Stimulated activated CD4-positive, alpha-beta T cell treated with anti-CD3 and anti-CD28 coated beads, TNF-alpha, amount 100 ng/mL, for 24 hours (primary cell): Measurements from ENCODE around the gene RHOG.
"Not testable (repeated sequence)": the region's sequence is repeated elsewhere in the genome, so short reads cannot be mapped to it uniquely, and the experiment has no call there.

Experiments
- DNase-seq, 3 experiments: peaks; one replicate each; pipeline ENCODE4 v3.0.0-alpha.2; 2020; ENCODE audit warnings: low read depth in 3 of 3

Gene RHOG

DNA sequence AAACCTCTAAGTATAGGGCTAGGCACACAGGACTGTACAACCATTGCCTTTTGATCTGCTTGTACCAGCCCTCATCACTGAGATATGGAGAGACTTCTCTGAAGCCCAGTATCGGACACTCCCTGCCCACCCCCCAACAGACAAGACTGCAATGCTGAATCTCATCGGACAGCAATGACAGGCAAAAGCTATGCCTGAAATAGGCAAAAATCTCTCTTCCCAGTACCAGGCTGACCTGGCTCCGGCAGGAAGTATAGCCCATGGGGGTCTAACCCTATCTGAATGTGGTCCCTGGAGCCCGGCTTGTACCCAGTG lies 6.5 kb downstream of the RHOG start:
- no peak for DNase-seq

GRCh38 chr11:3833449-3833848 lies 7.3 kb downstream of the RHOG start:
- DNase-seq, result no peak

GRCh38 chr11:3832816-3833215 lies 7.9 kb downstream of the RHOG start:
- no peak for DNase-seq

DNA sequence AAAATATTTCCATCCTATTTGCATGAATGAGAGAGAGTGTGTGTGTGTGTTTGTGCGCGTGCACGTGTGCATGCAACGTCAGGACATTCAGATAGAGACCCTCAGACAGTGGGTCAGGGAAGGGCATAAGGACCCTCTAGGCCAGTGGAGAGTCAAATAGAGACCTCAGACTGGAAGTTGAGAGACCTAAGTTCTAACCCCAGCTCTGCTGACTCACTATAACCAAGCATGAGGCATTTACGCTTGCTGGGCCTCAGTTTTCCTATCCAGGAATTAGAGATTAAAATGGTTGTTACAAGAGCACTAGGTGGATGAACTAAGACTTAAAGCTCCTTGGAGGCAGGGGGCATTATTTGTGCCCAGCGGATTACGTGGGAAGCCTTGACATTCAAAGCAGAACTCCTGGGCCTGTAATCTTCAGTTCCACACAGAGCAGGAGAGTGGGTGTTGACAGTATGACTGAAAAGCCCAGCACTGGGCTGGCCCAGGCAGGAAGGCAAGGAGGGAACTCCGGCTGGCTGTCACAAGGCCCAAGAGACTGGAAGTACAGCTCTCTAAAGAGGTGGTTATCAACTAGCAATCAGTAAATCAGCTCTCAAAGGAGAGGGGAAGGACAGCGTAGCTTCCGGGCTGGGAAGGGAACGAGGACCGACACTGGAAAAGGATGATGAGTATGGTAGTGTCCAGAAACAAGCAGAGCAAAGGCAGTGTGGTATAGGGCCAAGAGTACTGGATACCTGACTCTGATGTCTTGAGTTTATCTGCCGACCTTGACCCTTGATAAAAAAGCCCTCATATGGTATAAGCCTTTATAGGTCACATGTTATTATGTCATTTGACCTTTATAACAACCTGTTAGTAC lies 9.2 kb downstream of the RHOG start:
- DNase-seq, result no peak

DNA sequence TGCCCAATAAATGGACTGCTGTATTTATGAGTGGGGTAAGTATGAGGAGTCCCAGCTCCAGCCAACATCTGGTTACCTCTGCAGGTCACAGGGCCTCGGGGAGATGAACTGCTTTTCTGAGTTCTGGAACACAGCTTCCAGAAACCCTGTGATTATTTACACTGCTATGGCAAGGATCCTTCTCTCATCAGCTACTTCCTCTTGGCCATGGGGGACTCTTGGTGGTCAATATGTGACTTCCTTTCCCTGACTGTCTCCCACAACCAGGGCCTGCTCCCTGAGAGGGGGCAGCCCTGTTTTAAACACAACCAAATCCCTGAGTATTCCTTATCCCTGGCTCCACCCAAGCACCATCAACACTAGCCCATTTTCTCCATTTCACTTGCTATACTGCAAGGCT lies 10.0 kb downstream of the RHOG start:
- no peak for DNase-seq

GRCh38 chr11:3830088-3830487 lies 10.7 kb downstream of the RHOG start:
- no peak for DNase-seq

DNA sequence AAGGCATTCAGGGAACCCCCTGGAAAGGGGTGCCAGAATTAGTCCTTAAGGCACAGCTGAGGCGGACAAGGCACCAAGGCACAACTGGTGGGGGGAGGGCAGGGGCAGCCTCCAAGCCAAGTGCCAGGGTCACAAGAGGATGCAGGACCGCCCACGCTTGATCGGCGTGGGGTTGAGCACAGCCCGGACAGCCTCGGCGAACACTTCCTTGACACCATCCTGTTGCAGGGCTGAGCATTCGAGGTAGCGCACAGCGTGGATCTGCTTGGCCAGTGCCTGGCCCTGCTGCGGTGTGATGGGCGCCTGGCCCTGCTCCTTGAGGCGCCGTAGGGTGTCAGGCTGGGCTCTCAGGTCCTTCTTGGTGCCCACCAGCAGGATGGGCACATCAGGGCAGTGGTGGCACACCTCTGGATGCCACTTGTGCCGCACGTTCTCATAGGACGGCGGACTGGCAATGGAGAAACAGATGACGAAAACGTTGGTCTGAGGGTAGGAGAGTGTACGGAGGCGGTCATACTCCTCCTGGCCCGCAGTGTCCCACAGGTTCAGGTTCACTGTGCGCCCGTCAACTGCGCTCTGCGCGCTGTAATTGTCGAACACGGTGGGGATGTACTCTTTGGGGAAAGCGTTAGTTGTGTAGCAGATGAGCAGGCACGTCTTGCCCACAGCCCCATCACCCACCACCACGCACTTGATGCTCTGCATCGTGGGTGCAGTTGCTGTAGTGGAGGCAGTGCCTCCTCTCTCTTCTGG lies 13.1 kb downstream of the RHOG start:
- no peak for DNase-seq

DNA sequence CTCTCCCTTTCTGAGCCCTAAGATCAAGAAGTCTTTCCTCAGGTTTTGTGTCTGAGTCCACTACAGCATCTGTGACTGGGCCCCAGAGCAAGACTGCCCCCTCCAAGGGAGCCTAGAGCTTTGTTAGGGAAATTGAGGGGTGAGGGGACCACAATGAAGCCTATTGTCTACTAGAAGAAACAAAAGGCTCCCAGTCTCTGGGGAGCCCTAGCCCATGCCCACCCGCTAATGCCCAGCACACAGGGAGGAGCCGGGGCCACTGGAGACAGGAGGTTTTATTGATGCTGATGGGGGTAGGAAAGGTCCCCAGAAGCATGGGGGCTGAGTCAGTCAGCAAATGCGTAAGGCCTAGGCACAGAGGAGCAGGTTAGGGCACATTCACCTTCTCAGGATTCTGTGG lies 14.0 kb downstream of the RHOG start:
- no peak for DNase-seq

DNA sequence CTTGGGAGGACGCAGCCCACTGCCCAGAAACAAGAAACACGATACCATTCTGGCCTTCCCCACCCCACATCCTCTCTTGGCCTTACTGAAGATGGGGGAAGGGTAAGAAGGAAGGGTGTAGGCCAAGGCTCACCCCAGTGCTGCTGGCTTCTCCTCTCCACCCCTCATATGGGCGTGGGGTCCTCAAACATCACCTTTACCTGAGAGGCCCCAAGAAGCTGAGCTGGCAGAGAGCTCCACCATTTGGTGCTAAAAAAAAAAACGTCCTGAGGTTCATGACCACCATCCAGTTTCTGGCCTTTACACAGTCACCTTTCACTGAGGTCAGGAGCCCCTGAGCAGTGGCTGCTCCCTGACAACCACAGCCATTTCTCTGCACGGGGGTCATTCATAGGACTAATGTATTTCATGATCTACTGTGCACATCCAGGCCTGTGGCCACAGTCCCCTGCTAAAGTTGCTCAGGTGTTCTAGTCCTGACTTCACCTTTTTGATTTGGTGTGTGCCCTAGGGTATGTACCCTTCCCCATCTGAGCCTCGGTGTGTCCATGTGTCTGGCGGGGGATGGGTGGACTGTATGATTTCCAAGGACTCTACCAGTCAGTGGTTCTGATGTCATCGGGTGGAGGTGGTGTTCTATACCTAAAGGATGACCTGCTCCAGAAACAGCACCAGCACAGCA lies 15.1 kb downstream of the RHOG start:
- no peak for DNase-seq

- DNase-seq, result peak; percentile 67 to 81 (median 74)
These were observed 15.9 kb downstream of the RHOG start for GRCh38 chr11:3824714-3825472.

DNA sequence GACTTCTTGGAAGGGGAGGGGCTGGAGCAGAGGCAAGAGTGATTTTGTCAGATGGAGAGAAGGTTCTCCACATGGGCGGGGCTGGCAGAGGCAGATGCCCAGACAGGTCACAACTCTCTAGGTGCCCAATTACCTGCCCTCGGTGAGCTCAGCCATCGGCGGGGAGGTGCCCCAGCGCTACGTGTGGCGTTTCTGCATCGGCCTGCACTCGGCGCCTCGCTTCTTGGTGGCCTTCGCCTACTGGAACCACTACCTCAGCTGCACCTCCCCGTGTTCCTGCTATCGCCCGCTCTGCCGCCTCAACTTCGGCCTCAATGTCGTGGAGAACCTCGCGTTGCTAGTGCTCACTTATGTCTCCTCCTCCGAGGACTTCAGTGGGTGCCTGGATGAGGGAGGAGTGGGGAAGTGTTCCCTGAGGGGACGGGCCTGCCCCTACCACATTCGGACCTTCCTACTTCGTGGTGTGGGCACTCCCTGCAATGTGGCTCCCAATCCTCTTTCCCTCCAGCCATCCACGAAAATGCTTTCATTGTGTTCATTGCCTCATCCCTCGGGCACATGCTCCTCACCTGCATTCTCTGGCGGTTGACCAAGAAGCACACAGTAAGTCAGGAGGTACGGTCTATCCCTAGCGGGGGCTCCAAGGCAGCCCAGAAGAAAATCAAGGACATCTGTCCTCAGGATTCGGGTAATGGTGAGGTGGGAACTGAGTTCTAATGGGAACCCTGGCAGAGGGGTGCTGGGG lies 16.8 kb downstream of the RHOG start:
- DNase-seq, result no peak

DNA sequence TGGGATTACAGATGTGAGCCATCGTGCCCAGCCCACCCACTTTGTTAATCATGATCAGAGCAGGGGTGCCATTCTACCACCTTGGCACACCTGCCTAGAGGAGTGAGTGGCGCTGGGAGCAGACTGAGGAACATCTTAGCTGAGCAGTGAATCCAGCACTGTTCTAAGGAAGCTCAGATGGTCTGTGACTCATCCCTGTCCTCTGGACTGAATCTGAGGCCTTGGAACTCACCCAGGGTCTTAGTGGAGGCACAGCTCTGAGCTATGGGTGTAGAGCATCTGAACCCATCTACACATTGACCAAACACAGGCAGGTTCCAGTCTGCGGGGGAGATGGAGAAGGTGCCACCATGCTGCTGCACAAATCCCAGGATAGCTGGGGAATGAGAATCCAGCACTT lies 17.5 kb downstream of the RHOG start:
- DNase-seq, result no peak

GRCh38 chr11:3822312-3822711 lies 18.4 kb downstream of the RHOG start:
- DNase-seq, result no peak

- DNase-seq, result no peak
These were observed 19.8 kb downstream of the RHOG start for GRCh38 chr11:3820971-3821370.

- no peak for DNase-seq
These were observed 23.5 kb downstream of the RHOG start for GRCh38 chr11:3817181-3817800.

GRCh38 chr11:3816673-3817072 lies 24.1 kb downstream of the RHOG start:
- no peak for DNase-seq

DNA sequence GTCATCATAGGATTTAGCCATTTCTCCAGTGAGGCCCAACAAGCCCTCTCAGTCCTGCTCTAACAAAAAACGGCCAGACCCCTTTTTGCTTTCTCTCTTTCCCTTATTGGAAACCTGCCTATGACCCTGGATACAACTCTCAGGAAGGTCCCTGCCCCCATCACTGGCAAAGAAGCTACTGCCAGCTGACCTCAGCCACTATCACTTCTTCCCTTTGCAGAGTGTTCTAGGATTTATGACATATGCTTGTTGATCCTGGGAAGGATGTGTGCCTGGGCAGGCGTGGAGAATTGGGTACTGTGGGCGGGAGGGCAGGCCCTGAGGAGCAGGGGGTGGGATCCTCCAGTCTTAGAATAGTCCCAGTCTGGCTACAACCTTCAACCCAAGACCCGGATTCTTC lies 24.9 kb downstream of the RHOG start:
- DNase-seq, result no peak

- DNase-seq, result not testable (repeated sequence)
These were observed 25.9 kb downstream of the RHOG start for GRCh38 chr11:3814832-3815231.

GRCh38 chr11:3810951-3811350 lies 29.8 kb downstream of the RHOG start:
- no peak for DNase-seq

GRCh38 chr11:3810446-3810845 lies 30.3 kb downstream of the RHOG start:
- no peak for DNase-seq

GRCh38 chr11:3809624-3809928 lies 31.2 kb downstream of the RHOG start:
- DNase-seq, result no peak
